ENCODE results near the gene PTMS. TPM values are rescaled to one million over a fixed set of nuclear protein-coding genes. Genes with fewer than 3 reads are reported as not detected.

Gene PTMS
- polyA plus RNA-seq, 3 donors = 589 to 718 (median 618) TPM

GRCh38 chr12:6819106-6820030 lies 53.2 kb downstream of the PTMS start:
- no peak for DNase-seq

DNA sequence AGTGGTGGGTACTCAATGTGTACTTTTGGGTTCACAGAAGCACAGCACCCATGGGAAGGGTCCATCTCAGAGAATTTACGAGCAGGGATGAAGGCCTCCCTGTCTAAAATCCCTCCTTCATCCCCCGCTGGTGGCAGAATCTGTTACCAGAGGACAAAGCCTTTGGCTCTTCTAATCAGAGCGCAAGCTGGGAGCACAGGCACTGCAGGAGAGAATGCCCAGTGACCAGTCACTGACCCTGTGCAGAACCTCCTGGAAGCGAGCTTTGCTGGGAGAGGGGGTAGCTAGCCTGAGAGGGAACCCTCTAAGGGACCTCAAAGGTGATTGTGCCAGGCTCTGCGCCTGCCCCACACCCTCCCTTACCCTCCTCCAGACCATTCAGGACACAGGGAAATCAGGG lies 54.0 kb downstream of the PTMS start:
- no peak for DNase-seq

Other genes with a start within 250 kb of the PTMS start
- 1,000 to 10,000 TPM; 2,127 to 2,548 (median 2,322) TPM for gene GAPDH, start 231.8 kb upstream of the PTMS start, polyA plus RNA-seq (ENCODE audit: insufficient read length in 3 of 3)
- 10 to 100 TPM; 17.1 to 19.6 (median 18.9) TPM for gene IFFO1, start 210.3 kb upstream of the PTMS start, polyA plus RNA-seq (ENCODE audit: insufficient read length in 3 of 3)
- gene NOP2, start 198.1 kb upstream of the PTMS start, polyA plus RNA-seq (ENCODE audit: insufficient read length in 3 of 3) = 10 to 100 TPM; 24.3 to 39.7 (median 37.4) TPM
- 100 to 1,000 TPM; 307 to 315 (median 315) TPM for gene CHD4, start 159.0 kb upstream of the PTMS start, polyA plus RNA-seq (ENCODE audit: insufficient read length in 3 of 3)
- 1 to 10 TPM; 1.1 to 1.5 (median 1.4) TPM for gene LPAR5, start 130.4 kb upstream of the PTMS start, polyA plus RNA-seq (ENCODE audit: insufficient read length in 3 of 3)
- gene ACRBP, start 118.9 kb upstream of the PTMS start, polyA plus RNA-seq (ENCODE audit: insufficient read length in 3 of 3) = 1 to 10 TPM; 4.6 to 8.0 (median 7.7) TPM
- gene ING4, start 103.2 kb upstream of the PTMS start, polyA plus RNA-seq (ENCODE audit: insufficient read length in 3 of 3) = 100 to 1,000 TPM; 112 to 119 (median 119) TPM
- gene ZNF384, start 77.0 kb upstream of the PTMS start, polyA plus RNA-seq (ENCODE audit: insufficient read length in 3 of 3) = 100 to 1,000 TPM in 2 of 3 donors, 10 to 100 TPM in 1; 82.7 to 105 (median 102) TPM
- gene PIANP, start 65.5 kb upstream of the PTMS start, polyA plus RNA-seq (ENCODE audit: insufficient read length in 3 of 3) = 10 to 100 TPM; 12.8 to 15.3 (median 14.3) TPM
- gene COPS7A, start 42.3 kb upstream of the PTMS start, polyA plus RNA-seq (ENCODE audit: insufficient read length in 3 of 3) = 10 to 100 TPM; 68.4 to 70.3 (median 69.4) TPM
- gene MLF2, start 13.2 kb upstream of the PTMS start, polyA plus RNA-seq (ENCODE audit: insufficient read length in 3 of 3) = 100 to 1,000 TPM; 213 to 247 (median 244) TPM
- 1 to 10 TPM; 1.1 to 2.0 (median 1.4) TPM for gene LAG3, start 6.2 kb downstream of the PTMS start, polyA plus RNA-seq (ENCODE audit: insufficient read length in 3 of 3)
- gene CD4, start 23.2 kb downstream of the PTMS start, polyA plus RNA-seq (ENCODE audit: insufficient read length in 3 of 3) = 10 to 100 TPM; 31.0 to 33.1 (median 32.1) TPM
- 10 to 100 TPM; 33.9 to 36.0 (median 35.9) TPM for gene GPR162, start 55.5 kb downstream of the PTMS start, polyA plus RNA-seq (ENCODE audit: insufficient read length in 3 of 3)
- 10 to 100 TPM; 35.2 to 48.0 (median 38.3) TPM for gene P3H3, start 62.0 kb downstream of the PTMS start, polyA plus RNA-seq (ENCODE audit: insufficient read length in 3 of 3)
- 10 to 100 TPM in 1 of 3 donors, 1 to 10 TPM in 2; 7.0 to 13.0 (median 9.9) TPM for gene GNB3, start 74.6 kb downstream of the PTMS start, polyA plus RNA-seq (ENCODE audit: insufficient read length in 3 of 3)
- 10 to 100 TPM; 27.2 to 37.0 (median 29.7) TPM for gene CDCA3, start 84.9 kb downstream of the PTMS start, polyA plus RNA-seq (ENCODE audit: insufficient read length in 3 of 3)
- 10 to 100 TPM; 60.3 to 70.2 (median 69.8) TPM for gene USP5, start 85.8 kb downstream of the PTMS start, polyA plus RNA-seq (ENCODE audit: insufficient read length in 3 of 3)
- gene TPI1, start 101.2 kb downstream of the PTMS start, polyA plus RNA-seq (ENCODE audit: insufficient read length in 3 of 3) = 100 to 1,000 TPM; 560 to 690 (median 592) TPM
- 10 to 100 TPM; 14.8 to 16.8 (median 16.8) TPM for gene SPSB2, start 106.9 kb downstream of the PTMS start, polyA plus RNA-seq (ENCODE audit: insufficient read length in 3 of 3)
- gene LRRC23, start 138.5 kb downstream of the PTMS start, polyA plus RNA-seq (ENCODE audit: insufficient read length in 3 of 3) = 10 to 100 TPM; 20.5 to 21.0 (median 20.9) TPM
- 10 to 100 TPM; 12.6 to 17.2 (median 14.1) TPM for gene ENO2, start 148.2 kb downstream of the PTMS start, polyA plus RNA-seq (ENCODE audit: insufficient read length in 3 of 3)
- gene ATN1, start 161.6 kb downstream of the PTMS start, polyA plus RNA-seq (ENCODE audit: insufficient read length in 3 of 3) = 100 to 1,000 TPM; 116 to 147 (median 131) TPM
- 1 to 10 TPM in 1 of 3 donors, not detected in 2; 5.8 TPM for gene RNU7-1, start 177.5 kb downstream of the PTMS start, polyA plus RNA-seq (ENCODE audit: insufficient read length in 3 of 3)
- gene C12orf57, start 177.7 kb downstream of the PTMS start, polyA plus RNA-seq (ENCODE audit: insufficient read length in 3 of 3) = 100 to 1,000 TPM; 135 to 204 (median 158) TPM
- 10 to 100 TPM; 21.1 to 25.2 (median 25.1) TPM for gene PTPN6, start 185.0 kb downstream of the PTMS start, polyA plus RNA-seq (ENCODE audit: insufficient read length in 3 of 3)
- gene PHB2, start 204.3 kb downstream of the PTMS start, polyA plus RNA-seq (ENCODE audit: insufficient read length in 3 of 3) = 100 to 1,000 TPM; 256 to 302 (median 298) TPM
- gene EMG1, start 204.6 kb downstream of the PTMS start, polyA plus RNA-seq (ENCODE audit: insufficient read length in 3 of 3) = 10 to 100 TPM; 41.0 to 53.3 (median 50.5) TPM